Esophagus squamous epithelium (tissue), 5 donors: ENCODE data around the gene IFRD2. TPM values are rescaled to one million over a fixed set of nuclear protein-coding genes. Genes with fewer than 3 reads are reported as not detected.

Experiments used
- DNase-seq: peaks from one replicate; lab custom pipeline; 2025; lab: John Stamatoyannopoulos, UW
- H3K27ac ChIP-seq, 4 donors: fragments of 200-600 bp; sonication (generic); one replicate each; pipeline ENCODE4 v1.5.1; 2016 to 2019; ENCODE audit warnings: mild to moderate bottlenecking in 1 of 4
- H3K27me3 ChIP-seq, 4 donors: fragments of 200-600 bp; sonication (generic); 1 replicate in 3 of 4; 2 replicates in 1 of 4; pipeline versions ENCODE4 v1.5.1 to v1.6.0; 2017 to 2021; ENCODE audit warnings: antibody characterized with exemption in 1 of 4
- H3K36me3 ChIP-seq, 3 donors: fragments of 200-600 bp; sonication (generic); one replicate each; pipeline ENCODE4 v1.5.1; 2016 to 2019
- H3K4me1 ChIP-seq, 3 donors: fragments of 200-600 bp; sonication (generic); one replicate each; pipeline ENCODE4 v1.5.1; 2017 to 2019
- H3K4me3 ChIP-seq, 4 donors: fragments of 200-600 bp; sonication (generic); 1 replicate in 3 of 4; 2 replicates in 1 of 4; pipeline ENCODE4 v1.5.1; 2016 to 2019; ENCODE audit warnings: mild to moderate bottlenecking in 2 of 4, moderate library complexity in 1 of 4
- H3K9me3 ChIP-seq, 3 donors: fragments of 200-600 bp; sonication (generic); one replicate each; pipeline ENCODE4 v1.5.1; 2016 to 2019
- CTCF ChIP-seq, 6 experiments: fragments of 450-650 bp in 4 of 6; fragments of 200-600 bp in 2 of 6; sonication (generic) in 2 of 6; IDR thresholded peaks; one replicate each; pipeline ENCODE4 v1.5.1; 2016 to 2019; ENCODE audit warnings: antibody characterized with exemption in 6 of 6, mild to moderate bottlenecking in 4 of 6, moderate library complexity in 4 of 6
- POLR2A ChIP-seq, 4 donors: fragments of 450-650 bp; IDR thresholded peaks; one replicate each; pipeline ENCODE4 v1.6.1; 2017; ENCODE audit warnings: antibody characterized with exemption in 4 of 4, mild to moderate bottlenecking in 4 of 4, moderate library complexity in 3 of 4
- WGBS, 2 donors: methylation state at CpG; one replicate each; pipeline ENCODE4 v1.1.5; 2018; 5-methylcytosine and 5-hydroxymethylcytosine counted together
- intact Hi-C: fragments of 100-400 bp; cut with DNase I; formaldehyde crosslinking; loops from one replicate; pipeline ENCODE4 v1.15.0; 2022
- total RNA-seq, 4 donors: library from RNA; depleted of rRNA; stranded (reverse); fragments of >200 nt; gene quantifications; one replicate each; pipeline ENCODE4 v1.1.0, GENCODE V29; 2016
- donor health status: DM: yes; HTN: yes; CAD: no.

IFRD2 gene
- total RNA-seq, 4 donors from 2014 or later, result 49.0 to 100 (median 72.9) TPM

- no peaks in the 10 kb centered on the region for H3K9me3 ChIP-seq
- no peak for DNase-seq
- peak overlapping the region; percentile 35 to 80 (median 58) for H3K4me3 ChIP-seq
Observed at GRCh38 chr3:50339485-50340146, 47.4 kb upstream of the IFRD2 start.

GRCh38 chr3:50338965-50339364 lies 46.7 kb upstream of the IFRD2 start:
- DNase-seq, result no peak
- Histone ChIP-seq H3K27ac (peak overlapping the region; percentile 96 to 100 (median 98)), H3K4me3 (peak overlapping the region in 3 of 4 donors; percentile 64 to 93 (median 80)), H3K4me1 (peaks cover 59 to 87% (median 61%) of the 10 kb centered on the region in 3 donors), H3K9me3 (no peaks in the 10 kb centered on the region), H3K27me3 (no peaks in the 10 kb centered on the region), H3K36me3 (no peaks in the 10 kb centered on the region)
- 39 to 52% methylated on average over 5 of the region's 5 CpGs for WGBS, 2 donors
- TF ChIP-seq CTCF (IDR thresholded peaks at IDR 0.05) (no peak), POLR2A (IDR thresholded peaks at IDR 0.05) (no peak)
- intact Hi-C loops, result no loop called here

More at GRCh38 chr3:50339485-50340146, 47.4 kb upstream of the IFRD2 start:
- WGBS, 2 donors, result 69% methylated on average over 9 to 14 of the region's 14 CpGs
- TF ChIP-seq CTCF (IDR thresholded peaks at IDR 0.05) (no peak), POLR2A (IDR thresholded peaks at IDR 0.05) (no peak)
- no peaks in the 10 kb centered on the region for H3K36me3 ChIP-seq
- no peaks in the 10 kb centered on the region for H3K27me3 ChIP-seq
- intact Hi-C loops, result no loop called here
- H3K27ac ChIP-seq, result peak overlapping the region; percentile 77 to 99 (median 95)
- peaks cover 53 to 81% (median 55%) of the 10 kb centered on the region in 3 donors for H3K4me1 ChIP-seq

- DNase-seq, result peak; percentile 94
Observed at GRCh38 chr3:50337175-50337861, 45.1 kb upstream of the IFRD2 start.

GRCh38 chr3:50336452-50337174 lies 44.4 kb upstream of the IFRD2 start:
- TF ChIP-seq POLR2A (IDR thresholded peaks at IDR 0.05), result no peak
- peak in 1 of 6 experiments; percentile 5 for TF ChIP-seq CTCF (IDR thresholded peaks at IDR 0.05)
- peak overlapping the region; percentile 96 to 100 (median 98) for H3K27ac ChIP-seq
- intact Hi-C loops, result no loop called here
- H3K9me3 ChIP-seq, result no peaks in the 10 kb centered on the region
- H3K4me1 ChIP-seq, result peaks cover 66 to 93% (median 67%) of the 10 kb centered on the region in 3 donors
- 0 to 1% methylated on average over 5 to 26 of the region's 31 CpGs for WGBS, 2 donors
- H3K36me3 ChIP-seq, result peaks cover 4 to 20% (median 8%) of the 10 kb centered on the region in 3 donors
- no peak for DNase-seq
- peak overlapping the region; percentile 64 to 93 (median 78) for H3K4me3 ChIP-seq
- H3K27me3 ChIP-seq, result no peaks in the 10 kb centered on the region

More at GRCh38 chr3:50337175-50337861, 45.1 kb upstream of the IFRD2 start:
- WGBS, 2 donors, result 0 to 2% methylated on average over 20 to 21 of the region's 79 CpGs
- Histone ChIP-seq H3K4me3 (peak overlapping the region; percentile 64 to 93 (median 78)), H3K27ac (peak overlapping the region; percentile 96 to 100 (median 98)), H3K4me1 (peaks cover 68 to 96% (median 70%) of the 10 kb centered on the region in 3 donors), H3K27me3 (no peaks in the 10 kb centered on the region), H3K9me3 (no peaks in the 10 kb centered on the region), H3K36me3 (peaks cover under 1 to 13% (median 1%) of the 10 kb centered on the region in 3 donors)
- TF ChIP-seq POLR2A (IDR thresholded peaks at IDR 0.05) (peak in 3 of 4 donors; percentile 74 to 94 (median 77)), CTCF (IDR thresholded peaks at IDR 0.05) (no peak)
- intact Hi-C loops, result no loop called here
